GM04504 (cell line): ENCODE data around the gene PLTP.
"Not testable (repeated sequence)": the region's sequence is repeated elsewhere in the genome, so short reads cannot be mapped to it uniquely, and the experiment has no call there.

Experiments
- DNase-seq: peaks from one replicate; pipeline ENCODE4 v3.0.0-alpha.2; 2012; ENCODE audit warnings: low read depth

The PLTP gene

DNA sequence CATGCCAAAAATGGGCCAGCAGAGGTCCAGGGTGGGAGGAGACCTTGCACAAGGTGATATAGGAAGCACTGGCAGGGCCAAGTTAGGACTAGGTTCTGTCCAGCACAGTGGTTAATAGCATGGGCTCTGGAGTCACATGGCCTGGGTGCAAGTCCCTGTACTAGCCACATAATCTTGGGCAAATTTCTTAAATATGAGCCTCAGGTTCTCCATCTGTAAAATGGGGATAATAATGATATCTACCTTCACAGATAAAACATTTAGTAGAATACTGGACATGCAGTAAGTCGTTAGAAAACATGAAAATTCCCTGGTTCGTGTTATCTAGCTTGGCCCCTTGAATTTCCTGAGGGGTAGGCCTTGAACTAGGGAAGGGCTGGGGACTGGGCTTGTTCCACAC lies 14.7 kb downstream of the PLTP start:
- DNase-seq = no peak

DNA sequence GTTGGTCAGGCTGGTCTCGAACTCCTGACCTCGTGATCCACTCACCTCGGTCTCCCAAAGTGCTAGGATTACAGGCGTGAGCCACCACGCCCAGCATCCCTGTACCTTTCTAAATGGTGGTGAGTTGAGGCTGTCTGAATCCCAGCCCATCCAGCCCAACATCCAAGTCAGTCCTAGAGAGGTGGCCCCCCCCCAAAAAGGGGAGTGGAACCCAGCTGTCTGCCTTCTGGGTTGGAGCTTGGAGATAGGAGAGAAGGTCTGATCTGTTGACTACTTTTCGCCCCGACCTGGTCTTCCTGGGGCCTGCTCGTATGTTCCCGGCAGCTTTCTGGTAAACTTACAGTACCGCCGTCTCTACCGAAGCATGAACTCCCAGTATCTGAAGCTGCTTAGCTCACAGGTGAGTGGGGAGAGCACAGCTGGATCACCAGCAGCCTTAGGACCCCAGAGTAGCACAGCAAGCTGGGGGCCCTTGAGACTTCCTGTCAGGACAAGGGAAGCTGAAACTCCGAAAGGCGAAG lies 15.3 kb downstream of the PLTP start:
- DNase-seq = no peak

DNA sequence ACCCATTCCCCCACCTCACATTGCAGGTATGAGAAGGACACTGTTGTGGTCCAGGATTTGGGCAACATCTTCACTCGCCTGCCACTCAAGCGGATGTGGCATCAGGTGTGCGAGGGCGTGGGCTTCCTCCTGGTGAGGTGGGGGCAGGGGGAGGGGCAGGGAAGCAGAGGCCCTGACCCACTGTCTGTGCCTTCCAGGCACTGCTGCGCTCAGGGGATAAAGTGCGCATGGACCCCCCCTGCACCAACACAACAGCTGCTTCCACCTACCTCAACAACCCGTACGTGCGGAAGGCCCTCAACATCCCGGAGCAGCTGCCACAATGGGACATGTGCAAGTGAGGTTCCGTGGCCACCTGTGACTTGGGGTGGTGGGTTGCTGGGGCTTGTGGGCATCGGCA lies 17.2 kb downstream of the PLTP start:
- no peak for DNase-seq

GRCh38 chr20:45893831-45894230 lies 18.1 kb downstream of the PLTP start:
- no peak for DNase-seq

- no peak for DNase-seq
Observed at GRCh38 chr20:45892828-45893500, 19.0 kb downstream of the PLTP start.

GRCh38 chr20:45892049-45892825 lies 19.7 kb downstream of the PLTP start:
- no peak for DNase-seq

DNA sequence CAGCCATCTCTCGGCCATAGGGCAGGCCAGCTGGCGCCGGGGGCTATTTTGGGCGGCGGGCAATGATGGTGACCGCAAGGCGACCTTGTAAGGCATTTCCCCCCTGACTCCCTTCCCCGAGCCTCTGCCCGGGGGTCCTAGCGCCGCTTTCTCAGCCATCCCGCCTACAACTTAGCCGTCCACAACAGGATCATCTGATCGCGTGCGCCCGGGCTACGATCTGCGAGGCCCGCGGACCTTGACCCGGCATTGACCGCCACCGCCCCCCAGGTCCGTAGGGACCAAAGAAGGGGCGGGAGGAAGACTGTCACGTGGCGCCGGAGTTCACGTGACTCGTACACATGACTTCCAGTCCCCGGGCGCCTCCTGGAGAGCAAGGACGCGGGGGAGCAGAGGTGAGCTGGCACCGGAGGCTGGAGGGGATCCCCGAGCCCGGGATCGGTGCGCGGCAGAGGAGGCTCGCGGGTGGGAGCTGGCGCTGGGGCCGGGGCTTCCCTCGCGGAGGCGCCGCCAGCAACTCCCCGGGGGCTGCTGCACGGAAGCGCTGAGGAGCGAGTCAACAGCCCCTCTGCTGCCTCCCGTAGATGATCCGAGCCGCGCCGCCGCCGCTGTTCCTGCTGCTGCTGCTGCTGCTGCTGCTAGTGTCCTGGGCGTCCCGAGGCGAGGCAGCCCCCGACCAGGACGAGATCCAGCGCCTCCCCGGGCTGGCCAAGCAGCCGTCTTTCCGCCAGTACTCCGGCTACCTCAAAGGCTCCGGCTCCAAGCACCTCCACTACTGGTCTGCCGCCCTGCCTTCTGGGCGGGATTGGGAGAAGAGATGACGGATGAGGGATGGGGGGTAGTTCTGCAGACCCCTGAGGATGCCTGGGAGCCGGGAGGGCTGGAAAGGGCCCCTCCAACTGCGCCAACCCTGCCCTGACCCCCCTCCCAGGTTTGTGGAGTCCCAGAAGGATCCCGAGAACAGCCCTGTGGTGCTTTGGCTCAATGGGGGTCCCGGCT lies 20.7 kb downstream of the PLTP start, which contains the start of the genes CTSA and NEURL2:
Gene CTSA (plus strand): TSS at position 351 of the 999 bp plus-strand sequence. CDS start 234 bp downstream, at position 585.
Gene NEURL2 (minus strand): TSS at position 224 of the 999 bp plus-strand sequence. CDS start 217 bp downstream, at position 7.
- peak; percentile 82 for DNase-seq

GRCh38 chr20:45890077-45890984 lies 21.6 kb downstream of the PLTP start:
- peak; percentile 60 for DNase-seq

GRCh38 chr20:45888681-45889080 lies 23.3 kb downstream of the PLTP start:
- no peak for DNase-seq

GRCh38 chr20:45887346-45887715 lies 24.6 kb downstream of the PLTP start, which contains the start of gene SPATA25:
SPATA25 (minus strand) TSS chr20:45887622; CDS start chr20:45887590, 32 bp downstream.
- DNase-seq = no peak

GRCh38 chr20:45886590-45887345 lies 25.2 kb downstream of the PLTP start:
- no peak for DNase-seq

GRCh38 chr20:45883100-45883469 lies 28.9 kb downstream of the PLTP start:
- DNase-seq = no peak

DNA sequence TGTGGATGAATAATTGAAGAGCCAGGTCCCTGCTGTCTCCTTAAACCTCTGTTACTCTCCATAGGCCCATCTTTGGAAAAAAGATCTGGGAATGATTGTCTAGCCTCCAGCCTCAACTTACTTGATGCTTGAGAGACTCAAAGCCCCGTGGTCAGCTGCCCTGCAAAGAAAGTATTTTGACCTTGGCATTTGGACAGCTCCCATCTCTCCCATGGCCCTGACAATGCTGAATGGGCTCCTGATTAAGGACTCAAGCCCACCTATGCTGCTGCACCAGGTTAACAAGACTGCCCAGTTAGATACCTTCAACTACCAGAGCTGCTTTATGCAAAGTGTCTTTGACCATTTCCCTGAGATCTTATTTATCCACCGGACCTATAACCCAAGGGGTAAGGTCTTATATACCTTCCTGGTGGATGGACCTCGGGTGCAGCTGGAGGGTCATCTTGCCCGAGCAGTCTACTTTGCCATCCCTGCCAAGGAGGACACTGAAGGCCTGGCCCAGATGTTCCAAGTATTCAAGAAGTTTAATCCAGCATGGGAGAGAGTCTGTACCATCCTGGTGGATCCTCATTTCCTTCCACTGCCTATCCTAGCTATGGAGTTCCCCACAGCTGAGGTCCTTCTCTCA lies 29.4 kb downstream of the PLTP start:
- no peak for DNase-seq

DNA sequence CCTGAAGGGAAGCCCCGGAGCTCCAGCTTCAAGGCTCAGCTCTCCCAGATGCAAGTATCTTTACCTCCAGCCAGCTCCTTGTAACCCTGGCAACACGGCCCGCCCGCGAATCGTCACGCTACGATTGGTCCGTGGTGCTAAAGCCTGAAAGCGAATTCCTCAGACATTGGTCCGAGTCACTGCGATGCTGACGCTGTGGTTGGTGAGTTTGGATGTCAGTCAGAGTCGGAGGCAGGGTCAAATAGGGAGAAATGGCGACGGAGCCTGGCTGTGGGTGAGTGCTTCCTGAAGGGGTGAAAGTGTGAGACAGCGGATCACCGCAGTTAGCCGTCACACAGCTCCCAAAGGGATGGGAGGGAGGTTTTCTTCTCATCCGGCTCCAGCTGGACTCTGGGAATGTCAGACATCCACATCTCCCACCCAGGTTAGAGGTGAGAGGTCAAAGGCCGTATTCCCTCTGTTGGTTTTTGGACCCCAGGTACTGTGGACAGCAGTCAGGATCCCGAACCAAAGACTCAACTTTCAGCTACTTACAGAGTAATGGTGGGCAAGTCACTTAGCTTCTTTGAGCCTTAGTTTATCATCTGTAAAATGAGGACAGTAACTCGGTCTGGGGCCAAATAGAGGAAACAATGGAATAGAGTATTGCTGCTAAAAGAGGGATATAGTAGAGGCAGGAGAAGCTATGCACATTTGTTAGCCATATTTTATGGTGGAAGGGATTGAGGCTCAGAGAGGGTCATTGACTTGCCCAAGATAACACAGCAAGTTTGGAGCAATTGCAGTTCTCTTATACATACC lies 30.8 kb downstream of the PLTP start, which contains the start of gene ZSWIM1:
Gene ZSWIM1 (plus strand): TSS at position 240 of the 801 bp plus-strand sequence. CDS start 1,366 bp downstream, outside the sequence.
- DNase-seq = peak; percentile 99

DNA sequence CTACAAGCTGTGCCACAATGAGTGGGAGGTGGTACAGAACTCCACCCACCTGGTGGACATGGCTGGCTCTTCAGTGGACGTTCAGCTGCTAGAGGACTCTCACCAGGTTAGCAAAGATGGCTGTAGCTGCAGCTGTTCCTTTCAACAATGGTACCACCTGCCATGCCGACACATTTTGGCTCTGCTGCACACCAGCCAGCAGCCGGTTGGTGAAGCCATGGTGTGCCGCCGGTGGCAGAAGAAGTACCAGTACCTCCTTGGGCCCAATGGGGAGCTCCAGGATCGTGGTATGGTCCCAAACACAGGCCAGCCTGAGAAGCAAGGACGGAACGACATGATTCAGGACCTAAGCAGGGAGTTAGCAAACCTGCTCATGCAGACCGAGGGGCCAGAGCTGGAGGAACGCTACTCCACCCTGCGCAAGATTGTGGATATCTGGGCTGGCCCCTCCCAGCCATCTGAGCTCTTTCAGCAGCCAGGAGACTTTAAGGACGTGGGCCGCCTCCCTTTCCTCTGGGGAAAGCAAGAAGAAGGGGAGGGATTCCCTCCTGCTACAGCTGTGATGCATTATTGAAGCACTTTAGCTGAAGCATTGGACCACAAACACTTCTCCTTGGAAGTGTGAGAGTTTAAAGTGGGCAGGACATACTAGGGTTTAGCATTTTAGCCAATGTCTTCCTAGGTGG lies 33.7 kb downstream of the PLTP start:
- DNase-seq = no peak

- DNase-seq = no peak
Observed at GRCh38 chr20:45874576-45874975, 37.4 kb downstream of the PLTP start.

DNA sequence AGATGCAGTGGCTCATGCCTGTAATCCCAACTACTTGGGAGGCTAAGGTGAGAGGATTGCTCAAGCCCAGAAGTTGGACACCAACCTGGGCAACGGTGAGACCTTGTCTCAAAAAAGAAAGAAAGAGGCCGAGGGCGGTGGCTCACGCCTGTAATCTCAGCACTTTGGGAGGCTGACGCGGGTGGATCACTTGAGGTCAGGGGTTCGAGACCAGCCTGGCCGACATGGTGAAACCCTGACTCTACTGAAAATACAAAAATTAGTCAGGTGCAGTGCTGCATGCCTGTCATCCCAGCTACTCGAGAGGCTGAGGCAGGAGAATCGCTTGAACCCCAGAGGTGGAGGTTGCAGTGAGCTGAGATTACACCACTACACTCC lies 37.9 kb downstream of the PLTP start:
- not testable (repeated sequence) for DNase-seq
